Central memory CD8-positive, alpha-beta T cell (primary cell): ENCODE data around the gene MKS1.

Experiments used
- ATAC-seq: fragments of 150-1000 bp; cut with Tn5 transposase; replicated peaks from 2 replicates; pipeline ENCODE4 v1.10.0; 2022; ENCODE audit warnings: mild to moderate bottlenecking, moderate FRiP score, moderate number of reproducible peaks; ENCODE audit not compliant: poor library complexity, severe bottlenecking; ENCODE audit errors: extremely low read depth
- DNase-seq, 2 donors: peaks; one replicate each; pipeline ENCODE4 v3.0.0; 2021; ENCODE audit warnings: low spot score in 2 of 2
- H3K27ac Mint-ChIP-seq: one replicate; pipeline ENCODE4 v1.8.0; 2022; ENCODE audit warnings: low read depth, mild to moderate bottlenecking, moderate library complexity, mixed read lengths
- H3K27me3 Mint-ChIP-seq: one replicate; pipeline ENCODE4 v1.8.0; 2022; ENCODE audit warnings: mixed read lengths
- H3K36me3 Mint-ChIP-seq: one replicate; pipeline ENCODE4 v1.8.0; 2022; ENCODE audit warnings: mild to moderate bottlenecking, moderate library complexity, mixed read lengths; ENCODE audit not compliant: insufficient read depth
- H3K4me1 Mint-ChIP-seq: one replicate; pipeline ENCODE4 v1.8.0; 2022; ENCODE audit warnings: mixed read lengths
- H3K4me3 Mint-ChIP-seq: one replicate; pipeline ENCODE4 v1.8.0; 2022; ENCODE audit warnings: mild to moderate bottlenecking, moderate library complexity, mixed read lengths
- H3K9me3 Mint-ChIP-seq: one replicate; pipeline ENCODE4 v1.8.0; 2022; ENCODE audit warnings: mixed read lengths

The MKS1 gene

DNA sequence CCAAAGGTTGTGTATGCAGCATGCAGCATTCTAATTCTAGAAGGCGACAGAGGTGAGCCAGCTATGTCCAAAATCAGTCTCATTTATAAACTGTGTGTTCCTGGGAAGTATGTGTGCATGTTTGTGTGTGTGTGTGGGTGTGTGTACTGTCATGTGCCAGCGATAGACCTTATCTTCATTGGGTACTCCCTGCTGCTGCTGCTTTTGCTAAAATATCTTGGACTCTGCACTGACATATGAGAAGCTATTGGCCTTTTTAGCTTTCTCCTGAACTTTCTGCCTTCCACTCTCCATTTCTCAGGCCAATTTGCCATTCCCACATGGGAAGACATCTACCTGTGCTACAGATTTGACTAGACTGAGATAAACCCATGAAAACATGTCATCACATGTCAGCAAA is 17.3 kb upstream of the MKS1 start:
- ATAC-seq (no peak), DNase-seq (no peak)
- Mint-ChIP-seq H3K9me3 (no peaks in the 10 kb centered on the region), H3K36me3 (peaks cover 2% of the 10 kb centered on the region), H3K4me1 (no peaks in the 10 kb centered on the region), H3K27me3 (peaks cover 58% of the 10 kb centered on the region), H3K27ac (no peak overlapping the region), H3K4me3 (no peak overlapping the region)

- DNase-seq = no peak
- Mint-ChIP-seq H3K27me3 (peaks cover 52% of the 10 kb centered on the region), H3K36me3 (peaks cover 2% of the 10 kb centered on the region), H3K27ac (no peak overlapping the region), H3K9me3 (no peaks in the 10 kb centered on the region), H3K4me1 (no peaks in the 10 kb centered on the region), H3K4me3 (no peak overlapping the region)
- no peak for ATAC-seq
Measured at GRCh38 chr17:58235821-58236220, 16.8 kb upstream of the MKS1 start.

DNA sequence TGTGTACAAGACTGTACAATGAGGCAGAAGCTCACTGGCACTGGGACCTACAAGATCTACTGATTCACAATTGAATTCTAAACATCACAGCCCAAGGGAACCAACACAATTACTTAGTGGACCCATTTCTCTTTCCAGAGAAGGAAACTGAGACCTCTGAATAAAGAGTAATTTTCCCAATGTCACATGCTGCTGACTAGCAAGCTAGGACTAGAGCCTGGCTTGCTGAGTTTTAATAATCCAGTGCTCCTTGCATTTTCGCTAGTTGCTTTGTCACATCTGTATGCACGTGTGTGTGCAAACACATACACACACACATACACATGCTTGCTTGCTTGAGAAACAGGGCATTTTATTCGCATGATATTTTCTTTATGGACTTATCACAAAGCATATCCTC is 15.5 kb upstream of the MKS1 start:
- H3K9me3 Mint-ChIP-seq = no peaks in the 10 kb centered on the region
- no peak for ATAC-seq
- H3K4me3 Mint-ChIP-seq = no peak overlapping the region
- peaks cover 41% of the 10 kb centered on the region for H3K27me3 Mint-ChIP-seq
- no peak for DNase-seq
- peaks cover 2% of the 10 kb centered on the region for H3K36me3 Mint-ChIP-seq
- H3K4me1 Mint-ChIP-seq = no peaks in the 10 kb centered on the region
- no peak overlapping the region for H3K27ac Mint-ChIP-seq

- Mint-ChIP-seq H3K27ac (no peak overlapping the region), H3K27me3 (peaks cover 41% of the 10 kb centered on the region), H3K4me3 (no peak overlapping the region), H3K9me3 (no peaks in the 10 kb centered on the region), H3K36me3 (peaks cover 2% of the 10 kb centered on the region), H3K4me1 (no peaks in the 10 kb centered on the region)
- DNase-seq (no peak), ATAC-seq (peak; percentile 14)
Measured at GRCh38 chr17:58233543-58233942, 14.5 kb upstream of the MKS1 start.

DNA sequence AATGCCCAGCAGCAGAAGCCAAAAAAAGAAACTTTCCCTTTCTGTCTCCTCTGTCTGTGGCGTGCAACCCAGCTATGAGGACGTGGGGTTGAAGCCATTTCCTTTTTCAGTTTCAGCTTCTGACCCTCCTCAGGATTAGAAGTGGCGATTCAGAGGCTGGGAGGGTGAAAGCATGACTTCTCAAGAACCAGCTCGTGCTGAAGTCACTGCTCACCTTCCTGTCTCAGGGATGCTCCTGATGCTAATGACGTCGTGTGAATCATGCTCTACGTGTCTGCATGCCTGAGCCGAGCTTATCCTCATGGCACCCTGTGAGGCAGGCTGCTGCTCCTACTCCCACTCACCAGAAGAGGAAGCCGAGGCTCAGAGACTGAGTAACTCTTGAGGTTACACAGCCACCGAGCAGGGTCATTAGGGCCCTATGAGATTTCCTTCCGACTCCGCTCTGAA is 13.7 kb upstream of the MKS1 start:
- H3K9me3 Mint-ChIP-seq = no peaks in the 10 kb centered on the region
- H3K27me3 Mint-ChIP-seq = peaks cover 46% of the 10 kb centered on the region
- H3K4me3 Mint-ChIP-seq = no peak overlapping the region
- no peaks in the 10 kb centered on the region for H3K36me3 Mint-ChIP-seq
- no peak overlapping the region for H3K27ac Mint-ChIP-seq
- ATAC-seq (peak; percentile 24), DNase-seq (no peak)
- no peaks in the 10 kb centered on the region for H3K4me1 Mint-ChIP-seq

- no peak overlapping the region for H3K4me3 Mint-ChIP-seq
- H3K27me3 Mint-ChIP-seq = peaks cover 51% of the 10 kb centered on the region
- no peak overlapping the region for H3K27ac Mint-ChIP-seq
- no peaks in the 10 kb centered on the region for H3K9me3 Mint-ChIP-seq
- no peak for DNase-seq
- no peaks in the 10 kb centered on the region for H3K4me1 Mint-ChIP-seq
- no peaks in the 10 kb centered on the region for H3K36me3 Mint-ChIP-seq
- ATAC-seq = no peak
Measured at GRCh38 chr17:58231641-58232040, 12.6 kb upstream of the MKS1 start.

- Mint-ChIP-seq H3K4me3 (no peak overlapping the region), H3K9me3 (no peaks in the 10 kb centered on the region), H3K27me3 (peaks cover 33% of the 10 kb centered on the region), H3K27ac (no peak overlapping the region), H3K4me1 (no peaks in the 10 kb centered on the region), H3K36me3 (no peaks in the 10 kb centered on the region)
- DNase-seq (no peak), ATAC-seq (no peak)
Measured at GRCh38 chr17:58229881-58230280, 10.8 kb upstream of the MKS1 start.

GRCh38 chr17:58229384-58229783 is 10.3 kb upstream of the MKS1 start:
- Mint-ChIP-seq H3K4me3 (no peak overlapping the region), H3K4me1 (no peaks in the 10 kb centered on the region), H3K27me3 (peaks cover 34% of the 10 kb centered on the region), H3K27ac (no peak overlapping the region), H3K36me3 (no peaks in the 10 kb centered on the region), H3K9me3 (no peaks in the 10 kb centered on the region)
- DNase-seq (no peak), ATAC-seq (no peak)

DNA sequence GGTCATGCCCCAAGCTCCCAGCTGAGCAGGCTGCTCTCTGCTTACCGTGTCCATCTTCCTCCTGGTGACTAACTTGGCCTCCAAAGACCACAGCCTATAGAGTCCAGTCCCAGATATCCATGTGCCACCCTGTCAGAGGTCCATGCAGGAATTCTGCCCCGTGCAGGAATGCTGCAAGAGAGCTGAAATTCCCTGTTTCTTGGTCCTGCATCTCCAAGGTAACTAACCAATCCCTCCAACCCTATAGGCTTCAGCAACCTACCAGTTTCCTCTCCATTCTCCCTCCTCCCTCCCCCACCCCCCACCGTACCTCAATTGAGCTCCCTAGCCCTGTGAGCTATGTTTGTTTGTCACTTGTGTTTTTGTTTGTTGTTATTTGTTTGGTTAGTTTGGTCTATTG is 9.6 kb upstream of the MKS1 start:
- H3K9me3 Mint-ChIP-seq = no peaks in the 10 kb centered on the region
- no peaks in the 10 kb centered on the region for H3K4me1 Mint-ChIP-seq
- no peak overlapping the region for H3K27ac Mint-ChIP-seq
- no peak for DNase-seq
- H3K4me3 Mint-ChIP-seq = no peak overlapping the region
- ATAC-seq = no peak
- peaks cover 37% of the 10 kb centered on the region for H3K27me3 Mint-ChIP-seq
- H3K36me3 Mint-ChIP-seq = no peaks in the 10 kb centered on the region

GRCh38 chr17:58227733-58228132 is 8.7 kb upstream of the MKS1 start:
- no peaks in the 10 kb centered on the region for H3K36me3 Mint-ChIP-seq
- no peak overlapping the region for H3K27ac Mint-ChIP-seq
- ATAC-seq (no peak), DNase-seq (no peak)
- H3K4me1 Mint-ChIP-seq = no peaks in the 10 kb centered on the region
- H3K4me3 Mint-ChIP-seq = no peak overlapping the region
- peaks cover 37% of the 10 kb centered on the region for H3K27me3 Mint-ChIP-seq
- H3K9me3 Mint-ChIP-seq = no peaks in the 10 kb centered on the region

DNA sequence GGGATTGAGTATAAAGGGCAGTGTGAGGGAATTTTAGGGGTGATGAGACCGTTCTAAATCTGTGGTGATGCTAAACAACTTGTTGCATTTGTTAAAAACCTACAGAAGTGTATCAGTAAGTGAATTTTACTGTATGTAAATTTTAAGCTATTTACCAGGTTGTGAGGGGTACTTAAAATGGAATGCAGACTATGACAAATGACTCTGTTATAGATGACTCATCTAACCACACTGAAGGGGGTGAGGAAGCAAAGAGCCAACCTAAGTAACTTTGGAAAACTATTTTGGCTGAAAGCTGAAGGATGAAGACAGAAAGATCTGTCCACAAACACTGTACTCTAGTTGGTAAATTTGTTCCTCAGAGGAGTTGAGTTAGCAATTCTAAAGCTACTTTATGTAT is 5.3 kb upstream of the MKS1 start:
- H3K36me3 Mint-ChIP-seq = peaks cover 4% of the 10 kb centered on the region
- H3K4me1 Mint-ChIP-seq = peaks cover 6% of the 10 kb centered on the region
- ATAC-seq = no peak
- H3K27me3 Mint-ChIP-seq = peaks cover 33% of the 10 kb centered on the region
- H3K4me3 Mint-ChIP-seq = no peak overlapping the region
- H3K9me3 Mint-ChIP-seq = no peaks in the 10 kb centered on the region
- H3K27ac Mint-ChIP-seq = no peak overlapping the region
- DNase-seq = no peak

- peaks cover 14% of the 10 kb centered on the region for H3K4me1 Mint-ChIP-seq
- peaks cover 22% of the 10 kb centered on the region for H3K36me3 Mint-ChIP-seq
- no peak for ATAC-seq
- H3K9me3 Mint-ChIP-seq = no peaks in the 10 kb centered on the region
- peaks cover 7% of the 10 kb centered on the region for H3K27me3 Mint-ChIP-seq
- H3K27ac Mint-ChIP-seq = peak overlapping the region; percentile 96
- DNase-seq = no peak
- peak overlapping the region; percentile 90 for H3K4me3 Mint-ChIP-seq
Measured at GRCh38 chr17:58219789-58220183, 731 bp upstream of the MKS1 start.

DNA sequence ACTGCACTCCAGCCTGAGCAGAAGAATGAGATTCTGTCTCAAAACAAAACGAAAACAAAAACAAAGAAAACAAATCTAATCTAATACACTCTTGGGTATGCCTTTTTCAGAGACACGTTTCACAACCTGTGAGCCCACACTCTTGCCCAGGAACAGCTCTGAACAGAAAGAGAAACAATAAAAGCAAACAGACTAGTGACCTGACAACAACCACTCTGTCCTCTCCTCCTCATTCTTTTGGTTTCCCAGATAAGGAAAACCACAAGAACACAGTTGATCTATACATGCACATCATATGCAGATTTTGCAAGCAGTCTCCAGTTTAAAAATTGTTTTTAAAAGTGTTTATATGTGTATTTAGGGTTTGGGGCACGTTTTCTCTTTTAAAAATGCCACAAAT is 1.3 kb downstream of the MKS1 start:
- Mint-ChIP-seq H3K36me3 (peaks cover 27% of the 10 kb centered on the region), H3K9me3 (no peaks in the 10 kb centered on the region), H3K4me3 (peak overlapping the region; percentile 90), H3K27me3 (no peaks in the 10 kb centered on the region), H3K4me1 (peaks cover 14% of the 10 kb centered on the region), H3K27ac (peak overlapping the region; percentile 96)
- DNase-seq = no peak
- no peak for ATAC-seq

DNA sequence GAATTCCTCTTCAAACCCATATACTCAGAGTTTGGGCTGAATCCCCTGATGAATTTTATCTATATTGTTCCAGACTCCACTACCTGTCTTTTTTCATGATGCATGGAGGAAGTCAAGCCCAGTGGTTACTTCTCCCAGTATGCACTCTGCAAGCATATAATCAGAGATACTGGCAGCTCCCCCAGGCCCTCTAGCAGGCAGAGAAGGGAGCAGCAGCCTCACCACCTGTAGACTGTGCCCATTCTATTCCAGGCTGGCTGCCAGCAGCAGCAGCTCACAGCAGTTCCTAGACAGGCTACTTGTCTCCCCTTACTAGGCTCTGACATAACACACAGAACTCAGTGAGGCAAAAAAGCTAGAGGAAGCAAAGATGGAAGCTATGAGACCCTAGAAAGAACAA is 3.4 kb downstream of the MKS1 start:
- ATAC-seq = no peak
- no peaks in the 10 kb centered on the region for H3K9me3 Mint-ChIP-seq
- no peak overlapping the region for H3K4me3 Mint-ChIP-seq
- no peak for DNase-seq
- H3K4me1 Mint-ChIP-seq = peaks cover 14% of the 10 kb centered on the region
- no peak overlapping the region for H3K27ac Mint-ChIP-seq
- H3K36me3 Mint-ChIP-seq = peaks cover 29% of the 10 kb centered on the region
- H3K27me3 Mint-ChIP-seq = no peaks in the 10 kb centered on the region
